Activated naive CD4-positive, alpha-beta T cell treated with anti-CD3 and anti-CD28 coated beads for 36 hours (primary cell): ENCODE measurements around the gene VPS13D. TPM values are rescaled to one million over a fixed set of nuclear protein-coding genes. Genes with fewer than 3 reads are reported as not detected.
A peak's percentile ranks its signal among the peaks of the same experiment; 100 is the strongest.

Experiments
- CTCF ChIA-PET: fragments of 350-600 bp; sonication (Branson Sonifier 250); formaldehyde crosslinking; loops from one replicate; lab custom pipeline; 2021; ENCODE audit warnings: antibody characterized with exemption; lab: Charles Lee
- DNase-seq: peaks from one replicate; pipeline ENCODE4 v3.0.0-alpha.2; 2020
- H3K27ac Mint-ChIP-seq: one replicate; pipeline ENCODE4 v1.8.0; 2021; ENCODE audit warnings: mild to moderate bottlenecking, mixed read lengths
- H3K27me3 Mint-ChIP-seq: one replicate; pipeline ENCODE4 v1.8.0; 2021; ENCODE audit warnings: low read depth, mixed read lengths
- H3K36me3 Mint-ChIP-seq: one replicate; pipeline ENCODE4 v1.8.0; 2021; ENCODE audit warnings: low read depth, mixed read lengths
- H3K4me1 Mint-ChIP-seq: one replicate; pipeline ENCODE4 v1.8.0; 2021; ENCODE audit warnings: low read depth, mixed read lengths
- H3K4me3 Mint-ChIP-seq: one replicate; pipeline ENCODE4 v1.8.0; 2021; ENCODE audit warnings: mild to moderate bottlenecking, moderate library complexity, mixed read lengths
- H3K9me3 Mint-ChIP-seq: one replicate; pipeline ENCODE4 v1.8.0; 2021; ENCODE audit warnings: mixed read lengths
- intact Hi-C: fragments of 100-400 bp; cut with micrococcal nuclease; formaldehyde crosslinking; loops from one replicate; pipeline ENCODE4 v1.15.1; 2023
- total RNA-seq, 2 experiments: library from RNA; stranded (reverse); gene quantifications; one replicate each; pipeline ENCODE4 v1.2.3, GENCODE V29; 2021

The VPS13D gene
- total RNA-seq, 2 experiments from 2014 or later, result 20.0 to 23.3 TPM

DNA sequence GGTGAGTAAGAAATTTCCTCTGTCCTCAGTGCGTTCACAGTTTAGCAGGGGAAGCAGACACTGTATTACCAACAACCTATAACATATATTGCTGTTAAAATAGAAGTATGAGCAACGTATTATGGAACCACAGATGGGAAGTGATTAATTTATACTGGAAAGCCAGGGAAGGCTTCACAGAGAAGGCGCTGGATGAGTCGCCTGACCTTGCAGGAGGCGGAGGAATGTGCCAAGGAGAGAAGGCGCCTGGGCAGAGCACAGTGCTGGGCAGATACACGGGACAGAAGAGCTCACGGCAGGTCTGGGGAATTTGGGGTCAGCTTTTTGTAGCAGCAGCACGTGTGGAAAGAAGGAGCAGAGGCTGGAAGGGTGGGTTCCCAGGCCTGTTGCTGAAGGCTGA lies 271.8 kb downstream of the VPS13D start:
- CTCF ChIA-PET, result interaction anchor here (1.5 kb wide), 1 partner anchor 157 kb away, joined by 4 read pairs; no protein-coding TSS in a partner anchor
- no peak for DNase-seq
- Mint-ChIP-seq H3K4me1 (peaks cover 43% of the 10 kb centered on the region), H3K9me3 (no peaks in the 10 kb centered on the region), H3K36me3 (peaks cover 24% of the 10 kb centered on the region), H3K27ac (peak overlapping the region; percentile 63), H3K27me3 (no peaks in the 10 kb centered on the region), H3K4me3 (no peak overlapping the region)
- intact Hi-C loops, result no loop called here

GRCh38 chr1:12502336-12503109 lies 272.7 kb downstream of the VPS13D start:
- H3K36me3 Mint-ChIP-seq, result peaks cover 19% of the 10 kb centered on the region
- no peak overlapping the region for H3K4me3 Mint-ChIP-seq
- H3K9me3 Mint-ChIP-seq, result no peaks in the 10 kb centered on the region
- intact Hi-C loops, result no loop called here
- peak; percentile 43 for DNase-seq
- CTCF ChIA-PET, result interaction anchor here (0.6 to 1.5 kb wide), 2 partner anchors 156 to 259 kb away, joined by 4 to 6 read pairs; no protein-coding TSS in a partner anchor
- H3K27ac Mint-ChIP-seq, result peak overlapping the region; percentile 63
- peaks cover 43% of the 10 kb centered on the region for H3K4me1 Mint-ChIP-seq
- no peaks in the 10 kb centered on the region for H3K27me3 Mint-ChIP-seq

DNA sequence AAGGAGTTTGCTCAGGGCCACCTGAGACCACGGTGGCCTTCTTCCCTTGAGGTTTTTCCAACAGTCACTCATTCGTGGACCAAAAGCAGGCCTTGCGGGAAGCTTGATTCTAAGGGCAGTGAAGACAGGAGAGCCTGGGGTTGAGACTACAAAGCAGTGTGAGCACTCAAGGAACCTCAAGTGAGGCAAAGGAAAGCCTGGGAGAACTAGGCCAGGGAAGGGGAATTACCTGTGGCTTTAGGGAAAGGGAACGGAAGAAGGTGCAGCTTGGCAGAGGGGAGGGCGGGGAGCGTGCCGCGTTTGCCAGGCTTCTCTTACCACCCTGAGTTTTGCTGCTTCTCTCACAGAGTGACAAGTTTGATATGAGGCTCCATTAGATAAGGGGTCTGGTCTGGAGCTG lies 273.9 kb downstream of the VPS13D start:
- DNase-seq, result no peak
- CTCF ChIA-PET, result no interaction called here
- intact Hi-C loops, result no loop called here
- Mint-ChIP-seq H3K4me1 (peaks cover 43% of the 10 kb centered on the region), H3K27me3 (no peaks in the 10 kb centered on the region), H3K9me3 (no peaks in the 10 kb centered on the region), H3K27ac (no peak overlapping the region), H3K4me3 (no peak overlapping the region), H3K36me3 (peaks cover 10% of the 10 kb centered on the region)

GRCh38 chr1:12504601-12505000 lies 274.8 kb downstream of the VPS13D start:
- intact Hi-C loops, result no loop called here
- Mint-ChIP-seq H3K9me3 (no peaks in the 10 kb centered on the region), H3K4me3 (no peak overlapping the region), H3K4me1 (peaks cover 44% of the 10 kb centered on the region), H3K27me3 (no peaks in the 10 kb centered on the region), H3K27ac (no peak overlapping the region), H3K36me3 (peaks cover 11% of the 10 kb centered on the region)
- CTCF ChIA-PET, result no interaction called here
- no peak for DNase-seq

DNA sequence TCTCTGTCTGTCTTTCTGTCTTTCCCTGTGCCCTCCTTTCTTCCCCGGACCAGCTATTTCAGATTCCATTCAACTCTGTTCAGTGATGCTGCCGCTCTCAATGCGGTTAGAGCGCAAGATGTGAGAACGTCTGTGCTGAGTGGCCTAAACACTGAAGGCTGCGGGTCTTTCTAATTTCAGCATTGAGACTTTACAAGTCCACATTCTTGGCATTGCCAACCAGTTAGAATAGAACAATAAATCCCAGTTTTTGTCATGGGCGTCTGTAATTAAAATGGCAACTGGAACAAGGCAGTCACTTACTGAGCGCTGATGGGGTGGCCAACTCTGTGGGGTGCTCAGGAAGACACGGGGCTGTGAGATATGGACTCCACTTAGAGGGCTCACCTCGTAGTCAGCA lies 275.4 kb downstream of the VPS13D start:
- no peak overlapping the region for H3K4me3 Mint-ChIP-seq
- intact Hi-C loops, result no loop called here
- no peaks in the 10 kb centered on the region for H3K9me3 Mint-ChIP-seq
- peaks cover 14% of the 10 kb centered on the region for H3K36me3 Mint-ChIP-seq
- no peak overlapping the region for H3K27ac Mint-ChIP-seq
- DNase-seq, result no peak
- CTCF ChIA-PET, result no interaction called here
- H3K27me3 Mint-ChIP-seq, result no peaks in the 10 kb centered on the region
- H3K4me1 Mint-ChIP-seq, result peaks cover 45% of the 10 kb centered on the region

GRCh38 chr1:12505639-12506280 lies 275.9 kb downstream of the VPS13D start:
- DNase-seq, result no peak
- Mint-ChIP-seq H3K36me3 (peaks cover 14% of the 10 kb centered on the region), H3K4me1 (peaks cover 47% of the 10 kb centered on the region), H3K9me3 (no peaks in the 10 kb centered on the region), H3K27me3 (no peaks in the 10 kb centered on the region), H3K27ac (no peak overlapping the region), H3K4me3 (no peak overlapping the region)
- intact Hi-C loops, result no loop called here
- CTCF ChIA-PET, result no interaction called here

- peaks cover 14% of the 10 kb centered on the region for H3K36me3 Mint-ChIP-seq
- no peaks in the 10 kb centered on the region for H3K27me3 Mint-ChIP-seq
- intact Hi-C loops, result no loop called here
- peaks cover 48% of the 10 kb centered on the region for H3K4me1 Mint-ChIP-seq
- H3K9me3 Mint-ChIP-seq, result no peaks in the 10 kb centered on the region
- no peak overlapping the region for H3K4me3 Mint-ChIP-seq
- CTCF ChIA-PET, result no interaction called here
- no peak overlapping the region for H3K27ac Mint-ChIP-seq
- DNase-seq, result no peak
Measured at GRCh38 chr1:12506281-12507280, 276.8 kb downstream of the VPS13D start.

DNA sequence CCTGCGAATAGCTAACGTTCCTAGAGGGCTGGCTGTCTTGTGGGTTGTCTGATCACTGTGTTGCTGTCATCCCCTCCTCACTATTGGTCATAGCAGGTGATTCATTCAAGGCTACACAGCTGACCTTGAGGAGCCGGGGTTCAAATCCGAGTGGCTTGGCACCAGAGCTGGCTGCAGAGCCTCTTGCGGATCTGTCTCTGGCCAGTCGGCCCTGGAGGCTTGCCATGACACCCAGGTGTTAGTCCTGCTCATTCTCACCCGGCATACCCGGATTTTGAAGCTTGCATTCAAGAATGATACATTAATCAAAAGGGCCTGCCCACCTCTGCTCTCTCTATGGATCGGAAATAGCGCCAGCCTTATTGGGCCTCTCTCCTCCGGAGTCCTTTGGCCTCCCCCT lies 277.8 kb downstream of the VPS13D start:
- H3K4me1 Mint-ChIP-seq, result peaks cover 46% of the 10 kb centered on the region
- no peaks in the 10 kb centered on the region for H3K27me3 Mint-ChIP-seq
- H3K36me3 Mint-ChIP-seq, result peaks cover 17% of the 10 kb centered on the region
- intact Hi-C loops, result no loop called here
- H3K4me3 Mint-ChIP-seq, result no peak overlapping the region
- no peaks in the 10 kb centered on the region for H3K9me3 Mint-ChIP-seq
- H3K27ac Mint-ChIP-seq, result no peak overlapping the region
- CTCF ChIA-PET, result no interaction called here
- no peak for DNase-seq

- peaks cover 49% of the 10 kb centered on the region for H3K4me1 Mint-ChIP-seq
- peaks cover 24% of the 10 kb centered on the region for H3K36me3 Mint-ChIP-seq
- peaks cover 4% of the 10 kb centered on the region for H3K9me3 Mint-ChIP-seq
- intact Hi-C loops, result no loop called here
- H3K4me3 Mint-ChIP-seq, result no peak overlapping the region
- CTCF ChIA-PET, result no interaction called here
- peak overlapping the region; percentile 77 for H3K27ac Mint-ChIP-seq
- DNase-seq, result no peak
- no peaks in the 10 kb centered on the region for H3K27me3 Mint-ChIP-seq
Measured at GRCh38 chr1:12508849-12509248, 279.0 kb downstream of the VPS13D start.

DNA sequence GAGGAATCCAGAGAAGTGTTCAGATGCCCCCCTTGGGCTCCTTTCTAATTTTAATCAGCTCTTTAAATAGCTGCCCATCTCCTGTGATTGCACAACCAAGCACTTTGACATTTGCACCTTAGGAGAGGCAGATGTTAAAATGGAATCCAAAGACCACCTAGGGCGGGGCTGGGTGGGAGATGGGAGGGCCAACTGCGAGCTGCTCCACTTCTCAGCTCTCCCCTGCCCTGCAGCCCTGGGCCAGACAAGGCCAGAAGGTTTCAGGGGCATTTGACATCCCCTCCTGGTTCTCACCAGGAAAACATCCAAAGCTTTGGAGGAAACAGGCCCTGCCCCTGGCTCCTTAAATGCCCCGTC lies 281.3 kb downstream of the VPS13D start:
- intact Hi-C loops, result loop anchor here (1.0 to 10.0 kb wide), 10 partner anchors 62 to 446 kb away; partner anchors contain the start of genes DHRS3 and TNFRSF8
- Mint-ChIP-seq H3K27me3 (no peaks in the 10 kb centered on the region), H3K4me1 (peaks cover 58% of the 10 kb centered on the region), H3K9me3 (peaks cover 4% of the 10 kb centered on the region), H3K27ac (peak overlapping the region; percentile 97), H3K36me3 (peaks cover 24% of the 10 kb centered on the region), H3K4me3 (peak overlapping the region; percentile 80)
- DNase-seq, result no peak
- CTCF ChIA-PET, result interaction anchor here (1.1 to 2.2 kb wide), 3 partner anchors 34 to 108 kb away, joined by 3 to 9 read pairs (median 6); partner anchors contain the start of gene DHRS3

- peak overlapping the region; percentile 97 for H3K27ac Mint-ChIP-seq
- CTCF ChIA-PET, result interaction anchor here (2.2 kb wide), 1 partner anchor 107 kb away, joined by 9 read pairs; the partner anchor contains the start of gene DHRS3
- H3K4me1 Mint-ChIP-seq, result peaks cover 61% of the 10 kb centered on the region
- DNase-seq, result no peak
- no peaks in the 10 kb centered on the region for H3K27me3 Mint-ChIP-seq
- peaks cover 21% of the 10 kb centered on the region for H3K36me3 Mint-ChIP-seq
- intact Hi-C loops, result loop anchor here (1.0 to 10.0 kb wide), 10 partner anchors 63 to 447 kb away; partner anchors contain the start of genes DHRS3 and TNFRSF8
- peak overlapping the region; percentile 80 for H3K4me3 Mint-ChIP-seq
- H3K9me3 Mint-ChIP-seq, result peaks cover 4% of the 10 kb centered on the region
Measured at GRCh38 chr1:12511516-12512468, 282.0 kb downstream of the VPS13D start.
